PC-3 (cell line): ENCODE measurements around the gene TFEB. TPM values are rescaled to one million over a fixed set of nuclear protein-coding genes. Genes with fewer than 3 reads are reported as not detected.

Experiments used
- ATAC-seq: fragments of 200-7000 bp; cut with Tn5 transposase; 2 replicates; pipeline ENCODE4 v1.9.1; 2020; ENCODE audit warnings: mild to moderate bottlenecking, moderate library complexity
- BruUV-seq: library from RNA; stranded (reverse); fragments of 400-500 nt; replicated peaks from 2 replicates; lab custom pipeline; 2021; lab: Mats Ljungman, UMichigan
- CTCF ChIA-PET: fragments of 300-600 bp; sonication (Branson Sonifier 250); formaldehyde crosslinking; loops from one replicate; lab custom pipeline; 2022; ENCODE audit warnings: antibody characterized with exemption; lab: Charles Lee
- POLR2A ChIA-PET: fragments of 300-600 bp; sonication (Branson Sonifier 250); formaldehyde crosslinking; loops from one replicate; lab custom pipeline; 2022; ENCODE audit warnings: antibody characterized with exemption; ENCODE audit not compliant: unreplicated experiment; lab: Charles Lee
- DNase-seq: peaks from one replicate; pipeline ENCODE4 v3.0.0-alpha.2; 2015
- H2AFZ ChIP-seq: fragments of 300-600 bp; sonication (generic); 2 replicates; pipeline ENCODE4 v1.6.0; 2016; ENCODE audit warnings: antibody characterized with exemption, low read length
- H3F3A ChIP-seq: fragments of 300-600 bp; sonication (generic); one replicate; pipeline ENCODE4 v1.6.0; 2017; ENCODE audit warnings: antibody characterized with exemption, low read length, control low read depth, mild to moderate bottlenecking; ENCODE audit not compliant: unreplicated experiment
- H3K27ac ChIP-seq: fragments of 300-600 bp; sonication (generic); 2 replicates; pipeline ENCODE4 v1.5.1; 2016; ENCODE audit warnings: mild to moderate bottlenecking, low read length
- H3K27me3 ChIP-seq: fragments of 300-600 bp; sonication (generic); 2 replicates; pipeline ENCODE4 v1.6.1; 2016; ENCODE audit warnings: low read length, mixed read lengths
- H3K36me3 ChIP-seq: fragments of 300-600 bp; sonication (generic); 2 replicates; pipeline ENCODE4 v1.6.1; 2016; ENCODE audit warnings: low read depth, mixed run types, low read length, mixed read lengths
- H3K4me1 ChIP-seq: fragments of 300-600 bp; sonication (generic); 2 replicates; pipeline ENCODE4 v1.5.1; 2016; ENCODE audit warnings: low read length; ENCODE audit not compliant: insufficient read depth
- H3K4me2 ChIP-seq: fragments of 300-600 bp; sonication (generic); 2 replicates; pipeline ENCODE4 v1.6.0; 2016; ENCODE audit warnings: low read length
- H3K4me3 ChIP-seq: fragments of 300-600 bp; sonication (generic); 2 replicates; pipeline ENCODE4 v1.5.1; 2016; ENCODE audit warnings: mild to moderate bottlenecking, low read length, mixed read lengths
- H3K79me2 ChIP-seq: fragments of 300-600 bp; sonication (generic); 2 replicates; pipeline ENCODE4 v1.6.1; 2017; ENCODE audit warnings: low read length, mixed read lengths
- H3K9ac ChIP-seq: fragments of 300-600 bp; sonication (generic); 2 replicates; pipeline ENCODE4 v1.6.0; 2016; ENCODE audit warnings: mild to moderate bottlenecking, low read length
- H3K9me2 ChIP-seq: fragments of 300-600 bp; sonication (generic); replicated peaks from 2 replicates; pipeline ENCODE4 v1.6.1; 2016; ENCODE audit warnings: mixed run types, low read length, mixed read lengths
- H3K9me3 ChIP-seq: fragments of 300-600 bp; sonication (generic); 2 replicates; pipeline ENCODE4 v1.6.1; 2016; ENCODE audit warnings: low read length, mixed read lengths
- H4K20me1 ChIP-seq: fragments of 300-600 bp; sonication (generic); 2 replicates; pipeline ENCODE4 v1.6.1; 2016; ENCODE audit warnings: low read length, mixed read lengths
- EZH2 ChIP-seq: fragments of 300-600 bp; sonication (generic); IDR thresholded peaks from one replicate; pipeline ENCODE4 v1.6.1; 2017; ENCODE audit warnings: antibody characterized with exemption, mild to moderate bottlenecking, low read length; ENCODE audit not compliant: unreplicated experiment
- EZH2phosphoT487 ChIP-seq: fragments of 300-600 bp; sonication (generic); IDR thresholded peaks from 2 replicates; pipeline ENCODE4 v1.6.1; 2018; ENCODE audit warnings: mild to moderate bottlenecking, antibody characterized with exemption, low read length, borderline replicate concordance
- intact Hi-C: fragments of 100-400 bp; cut with micrococcal nuclease; formaldehyde crosslinking; loops from 2 replicates; pipeline ENCODE4 v1.9.0; 2023
- total RNA-seq: library from RNA; depleted of rRNA; stranded (reverse); fragments of >200 nt; gene quantifications from 2 replicates; pipeline ENCODE4 v1.2.3, GENCODE V29; 2014
- TF ChIP-seq, protein P1 (sequence below): fragments of 300-600 bp; sonication (generic); conservative IDR thresholded peaks from 2 replicates; pipeline ENCODE4 v1.5.1; 2017; ENCODE audit warnings: antibody characterized with exemption, low read depth, mild to moderate bottlenecking, low read length

The TFEB gene
- total RNA-seq, 1 experiment from 2014 or later, result 4.2 TPM

GRCh38 chr6:41712651-41713103, 22.7 kb downstream of the TFEB start:
- Histone ChIP-seq H3K9me2 (no peaks in the 10 kb centered on the region), H3K9ac (no peak overlapping the region), H3K4me1 (peaks cover 22% of the 10 kb centered on the region), H3F3A (no peaks in the 10 kb centered on the region), H3K4me3 (no peak overlapping the region), H3K79me2 (no peaks in the 10 kb centered on the region), H3K9me3 (no peaks in the 10 kb centered on the region), H2AFZ (no peak overlapping the region), H3K4me2 (peak overlapping the region; percentile 56), H4K20me1 (no peaks in the 10 kb centered on the region), H3K27me3 (no peaks in the 10 kb centered on the region), H3K27ac (no peak overlapping the region), H3K36me3 (no peaks in the 10 kb centered on the region)
- no TSS peak for BruUV-seq
- no peak for TF ChIP-seq EZH2
- no peak for TF ChIP-seq EZH2phosphoT487
- TF ChIP-seq, protein P1, sequence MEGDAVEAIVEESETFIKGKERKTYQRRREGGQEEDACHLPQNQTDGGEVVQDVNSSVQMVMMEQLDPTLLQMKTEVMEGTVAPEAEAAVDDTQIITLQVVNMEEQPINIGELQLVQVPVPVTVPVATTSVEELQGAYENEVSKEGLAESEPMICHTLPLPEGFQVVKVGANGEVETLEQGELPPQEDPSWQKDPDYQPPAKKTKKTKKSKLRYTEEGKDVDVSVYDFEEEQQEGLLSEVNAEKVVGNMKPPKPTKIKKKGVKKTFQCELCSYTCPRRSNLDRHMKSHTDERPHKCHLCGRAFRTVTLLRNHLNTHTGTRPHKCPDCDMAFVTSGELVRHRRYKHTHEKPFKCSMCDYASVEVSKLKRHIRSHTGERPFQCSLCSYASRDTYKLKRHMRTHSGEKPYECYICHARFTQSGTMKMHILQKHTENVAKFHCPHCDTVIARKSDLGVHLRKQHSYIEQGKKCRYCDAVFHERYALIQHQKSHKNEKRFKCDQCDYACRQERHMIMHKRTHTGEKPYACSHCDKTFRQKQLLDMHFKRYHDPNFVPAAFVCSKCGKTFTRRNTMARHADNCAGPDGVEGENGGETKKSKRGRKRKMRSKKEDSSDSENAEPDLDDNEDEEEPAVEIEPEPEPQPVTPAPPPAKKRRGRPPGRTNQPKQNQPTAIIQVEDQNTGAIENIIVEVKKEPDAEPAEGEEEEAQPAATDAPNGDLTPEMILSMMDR, result no peak
- ATAC-seq, result peak; percentile 21
- intact Hi-C loops, result no loop called here
- POLR2A ChIA-PET, result no interaction called here
- peak; percentile 37 for DNase-seq
- CTCF ChIA-PET, result interaction anchor here (0.6 kb wide), 1 partner anchor 525 kb away, joined by 4 read pairs; no protein-coding TSS in a partner anchor

GRCh38 chr6:41711323-41712038, 23.9 kb downstream of the TFEB start:
- TF ChIP-seq, protein P1, result no peak
- TF ChIP-seq EZH2 (no peak), EZH2phosphoT487 (no peak)
- no peak overlapping the region for H2AFZ ChIP-seq
- no peak overlapping the region for H3K4me3 ChIP-seq
- peaks cover 22% of the 10 kb centered on the region for H3K4me1 ChIP-seq
- H3K79me2 ChIP-seq, result no peaks in the 10 kb centered on the region
- no peak for DNase-seq
- H3K9me3 ChIP-seq, result no peaks in the 10 kb centered on the region
- no peaks in the 10 kb centered on the region for H3K27me3 ChIP-seq
- no peaks in the 10 kb centered on the region for H3F3A ChIP-seq
- no peaks in the 10 kb centered on the region for H4K20me1 ChIP-seq
- ChIA-PET POLR2A (interaction anchor here (0.6 kb wide), 1 partner anchor 54 kb away, joined by 5 read pairs; no protein-coding TSS in a partner anchor), CTCF (no interaction called here)
- intact Hi-C loops, result no loop called here
- no peaks in the 10 kb centered on the region for H3K9me2 ChIP-seq
- H3K36me3 ChIP-seq, result no peaks in the 10 kb centered on the region
- ATAC-seq, result no peak
- BruUV-seq, result no TSS peak
- H3K4me2 ChIP-seq, result no peak overlapping the region
- H3K27ac ChIP-seq, result no peak overlapping the region
- H3K9ac ChIP-seq, result no peak overlapping the region

GRCh38 chr6:41709375-41709774, 26.0 kb downstream of the TFEB start:
- no peak overlapping the region for H3K27ac ChIP-seq
- POLR2A ChIA-PET, result no interaction called here
- H3K4me1 ChIP-seq, result peaks cover 41% of the 10 kb centered on the region
- H3F3A ChIP-seq, result no peaks in the 10 kb centered on the region
- H4K20me1 ChIP-seq, result no peaks in the 10 kb centered on the region
- DNase-seq (no peak), ATAC-seq (no peak)
- no peak overlapping the region for H2AFZ ChIP-seq
- no peaks in the 10 kb centered on the region for H3K36me3 ChIP-seq
- BruUV-seq, result no TSS peak
- CTCF ChIA-PET, result no interaction called here
- TF ChIP-seq EZH2phosphoT487 (no peak), EZH2 (no peak)
- TF ChIP-seq, protein P1, result no peak
- no peak overlapping the region for H3K4me3 ChIP-seq
- no peak overlapping the region for H3K9ac ChIP-seq
- H3K4me2 ChIP-seq, result no peak overlapping the region
- intact Hi-C loops, result no loop called here
- no peaks in the 10 kb centered on the region for H3K9me3 ChIP-seq
- no peaks in the 10 kb centered on the region for H3K27me3 ChIP-seq
- H3K9me2 ChIP-seq, result no peaks in the 10 kb centered on the region
- H3K79me2 ChIP-seq, result no peaks in the 10 kb centered on the region
